Purkinje cell (primary cell): ENCODE data around the gene FBXL16. TPM values are rescaled to one million over a fixed set of nuclear protein-coding genes. Genes with fewer than 3 reads are reported as not detected.

Experiments used
- polyA plus RNA-seq: library from polyadenylated mRNA; unstranded; fragments of >200 nt; fragmentation: Nextera tagmentation; gene quantifications from 2 replicates; pipeline ENCODE4 v1.2.1, GENCODE V29; 2014

FBXL16 gene
- polyA plus RNA-seq = 8.0 and 22.9 TPM in 2 replicates

GRCh38 chr16:705431-706188 is at the start of gene FBXL16:
FBXL16 (minus strand) TSS chr16:705801; CDS start chr16:697405, 8,396 bp downstream.

DNA sequence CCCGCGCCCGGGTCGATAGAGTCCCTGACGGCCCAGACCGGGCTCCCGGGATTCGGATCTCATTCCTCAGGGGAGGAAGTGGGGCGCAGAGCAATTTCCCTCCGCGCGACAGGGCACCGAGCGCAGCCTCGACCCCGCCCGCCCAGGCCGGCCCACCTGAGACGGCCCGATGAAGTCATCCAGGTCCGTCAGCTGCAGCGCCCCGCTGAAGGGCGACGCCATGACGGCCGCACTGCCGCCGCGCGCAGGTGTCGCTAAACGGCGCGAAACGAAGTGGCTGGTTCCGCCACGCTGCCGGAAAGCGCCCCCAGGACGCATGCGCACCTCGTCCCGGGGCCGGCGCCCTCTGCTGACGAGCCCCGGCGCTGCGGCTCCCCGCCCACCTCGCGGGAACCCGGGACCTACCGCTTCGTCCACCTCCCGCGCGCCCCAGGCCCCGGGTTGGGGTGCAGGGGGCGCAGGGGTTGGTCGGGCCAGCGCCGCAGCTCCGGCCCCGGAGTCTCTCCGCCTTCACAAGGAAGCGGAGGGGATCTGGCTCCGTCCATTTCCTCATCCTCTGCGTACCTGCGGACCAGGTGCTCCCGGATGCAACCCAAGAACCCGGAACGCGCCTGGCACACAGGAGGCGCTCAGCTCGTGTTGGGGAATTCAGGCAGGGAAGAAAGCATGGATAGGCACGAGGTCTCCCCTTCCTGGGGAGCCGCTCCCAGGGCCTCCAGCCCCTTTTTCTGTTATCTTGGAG is 35.3 kb upstream of the FBXL16 start, which contains the start of gene CIAO3:
TSS of gene CIAO3 (minus strand) at position 234 of the 742 bp plus-strand sequence. CDS start at position 222, 12 bp downstream.

GRCh38 chr16:726438-727290 is 21.1 kb upstream of the FBXL16 start, which contains the start of the genes CCDC78 and HAGHL:
CCDC78 (minus strand) TSS chr16:726443; CDS start chr16:726367, 76 bp downstream.
HAGHL (plus strand) TSS chr16:727106; CDS start chr16:727510, 404 bp downstream.

GRCh38 chr16:720990-721764 is 15.6 kb upstream of the FBXL16 start, which contains the start of gene ANTKMT:
ANTKMT (plus strand) TSS chr16:721146; CDS start chr16:721275, 129 bp downstream.

DNA sequence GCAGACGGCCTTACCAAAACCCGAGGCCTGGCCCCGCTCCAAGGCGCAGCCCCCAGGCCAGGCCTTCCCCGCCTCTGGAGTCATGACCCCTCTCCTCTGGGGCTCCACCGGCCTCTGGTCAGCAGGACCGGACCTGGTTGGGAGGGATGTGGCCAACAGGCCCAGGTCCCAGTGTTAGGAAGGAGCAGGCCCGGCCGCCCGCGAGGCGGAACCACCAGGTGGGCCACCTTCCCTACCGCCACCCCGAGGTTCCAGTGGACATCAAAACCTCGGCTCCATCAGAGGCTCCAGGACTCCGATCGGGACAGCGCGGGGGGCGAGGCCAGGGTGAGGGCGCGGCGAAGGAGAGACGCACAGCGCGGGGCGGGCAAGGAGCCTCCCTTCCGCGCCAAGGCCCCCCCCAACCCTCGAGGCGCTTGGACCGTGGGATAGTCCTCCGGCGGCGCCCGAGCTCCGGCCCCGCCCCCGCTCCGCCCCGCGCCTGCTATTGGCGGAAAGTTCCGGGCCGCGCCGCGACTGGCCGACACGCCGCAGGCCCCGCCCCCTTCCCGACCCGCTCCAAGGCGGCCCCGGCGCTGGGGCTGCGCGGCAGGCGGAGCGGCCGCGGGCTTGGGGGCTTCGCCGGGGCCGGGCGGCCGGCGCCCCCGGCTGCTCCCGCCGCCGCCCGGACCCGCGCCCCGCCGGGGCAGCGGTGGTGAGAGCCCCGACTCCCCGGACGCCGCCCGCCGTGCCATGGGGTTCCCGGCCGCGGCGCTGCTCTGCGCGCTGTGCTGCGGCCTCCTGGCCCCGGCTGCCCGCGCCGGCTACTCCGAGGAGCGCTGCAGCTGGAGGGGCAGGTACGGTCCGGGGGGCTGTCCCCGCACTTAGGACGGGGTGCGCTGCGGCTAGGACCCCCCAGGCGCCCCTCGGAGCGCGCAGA is 9.2 kb upstream of the FBXL16 start, which contains the start of gene METRN:
TSS of gene METRN (plus strand) at position 561 of the 919 bp plus-strand sequence. CDS start at position 733, 172 bp downstream.

GRCh38 chr16:684071-684794 is 21.4 kb downstream of the FBXL16 start, which contains the start of gene JMJD8:
JMJD8 (minus strand) TSS chr16:684334; CDS start chr16:684319, 15 bp downstream.

DNA sequence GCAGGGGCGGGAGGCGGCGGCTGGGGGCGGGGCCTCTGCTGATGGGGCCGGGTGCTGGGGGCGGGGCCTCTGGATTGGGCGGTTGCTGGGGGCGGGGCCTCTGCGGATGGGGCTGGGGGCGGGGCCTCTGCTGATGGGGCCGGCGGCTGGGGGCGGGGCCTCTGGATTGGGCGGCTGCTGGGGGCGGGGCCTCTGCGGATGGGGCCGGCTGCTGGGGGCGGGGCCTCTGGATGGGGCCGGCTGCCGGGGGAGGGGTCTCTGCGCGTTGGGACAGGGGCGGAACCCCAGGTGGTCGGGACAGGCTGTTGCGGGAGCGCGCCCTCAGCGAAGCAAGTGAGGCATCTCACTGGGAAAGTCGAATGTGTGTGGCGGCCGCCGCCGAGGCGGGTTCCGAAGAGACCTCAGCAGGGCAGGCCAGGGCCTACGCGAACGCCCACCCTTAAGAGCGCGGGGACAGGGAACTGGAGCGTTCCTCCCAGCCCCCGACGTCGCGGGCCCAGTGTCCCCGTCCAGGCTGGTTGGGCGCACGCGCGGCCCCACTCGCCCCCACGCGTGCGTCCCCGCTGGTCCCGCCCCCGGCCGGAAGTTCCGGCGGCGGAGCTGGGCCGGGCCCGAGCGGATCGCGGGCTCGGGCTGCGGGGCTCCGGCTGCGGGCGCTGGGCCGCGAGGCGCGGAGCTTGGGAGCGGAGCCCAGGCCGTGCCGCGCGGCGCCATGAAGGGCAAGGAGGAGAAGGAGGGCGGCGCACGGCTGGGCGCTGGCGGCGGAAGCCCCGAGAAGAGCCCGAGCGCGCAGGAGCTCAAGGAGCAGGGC is 25.6 kb downstream of the FBXL16 start, which contains the start of gene STUB1:
TSS of gene STUB1 (plus strand) at position 597 of the 811 bp plus-strand sequence. CDS start at position 713, 116 bp downstream.

DNA sequence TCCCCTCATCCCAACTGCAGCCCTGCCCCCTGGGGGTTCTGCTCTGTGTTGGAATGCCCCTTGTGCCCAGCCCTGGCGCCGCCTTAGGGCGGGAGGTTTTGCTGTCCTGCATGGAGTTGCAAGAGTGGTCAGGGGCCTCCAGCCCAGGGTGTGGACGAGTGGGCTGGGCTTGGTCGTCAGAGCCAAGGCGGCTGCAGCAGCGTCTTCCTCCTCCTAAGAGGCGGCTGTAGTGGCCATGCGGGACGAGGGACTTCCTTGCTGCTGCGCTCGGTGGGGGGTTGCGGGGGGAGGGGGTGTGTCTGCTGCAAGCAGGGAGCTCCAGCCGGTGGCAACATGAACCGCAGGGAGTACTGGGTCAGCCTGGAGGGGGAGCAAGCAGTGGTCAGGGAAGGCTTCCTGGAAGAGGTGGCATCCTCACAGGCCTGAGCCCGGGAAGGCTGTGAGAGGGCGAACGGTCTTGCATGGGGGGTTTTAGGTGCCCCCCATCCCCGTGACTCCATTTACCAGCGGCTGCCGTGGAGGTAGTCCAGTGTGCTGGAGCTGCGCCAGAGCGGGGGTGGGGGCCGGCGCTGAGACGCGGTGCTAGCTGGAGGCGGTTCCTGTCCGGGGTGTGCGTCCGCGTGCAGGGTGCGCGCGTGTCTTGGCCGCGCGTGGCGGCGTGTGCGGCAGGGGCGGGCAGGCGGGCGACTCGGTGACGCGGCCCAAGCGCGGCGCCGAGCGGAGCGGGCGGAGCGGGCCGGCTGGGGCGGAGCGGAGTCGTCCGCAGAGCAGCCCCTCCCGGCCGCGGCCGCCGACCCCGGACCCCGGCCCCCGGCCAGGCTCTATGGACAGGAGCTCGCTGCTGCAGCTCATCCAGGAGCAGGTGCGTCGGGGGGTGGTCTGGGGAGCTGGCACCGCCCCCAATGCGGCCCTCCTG is 30.4 kb downstream of the FBXL16 start, which contains the start of gene RHBDL1:
TSS of gene RHBDL1 (plus strand) at position 704 of the 916 bp plus-strand sequence. CDS start at position 824, 120 bp downstream.

GRCh38 chr16:667780-668518 is 37.7 kb downstream of the FBXL16 start, which contains the start of gene RHOT2:
RHOT2 (plus strand) TSS chr16:668132; CDS start chr16:668200, 68 bp downstream.

DNA sequence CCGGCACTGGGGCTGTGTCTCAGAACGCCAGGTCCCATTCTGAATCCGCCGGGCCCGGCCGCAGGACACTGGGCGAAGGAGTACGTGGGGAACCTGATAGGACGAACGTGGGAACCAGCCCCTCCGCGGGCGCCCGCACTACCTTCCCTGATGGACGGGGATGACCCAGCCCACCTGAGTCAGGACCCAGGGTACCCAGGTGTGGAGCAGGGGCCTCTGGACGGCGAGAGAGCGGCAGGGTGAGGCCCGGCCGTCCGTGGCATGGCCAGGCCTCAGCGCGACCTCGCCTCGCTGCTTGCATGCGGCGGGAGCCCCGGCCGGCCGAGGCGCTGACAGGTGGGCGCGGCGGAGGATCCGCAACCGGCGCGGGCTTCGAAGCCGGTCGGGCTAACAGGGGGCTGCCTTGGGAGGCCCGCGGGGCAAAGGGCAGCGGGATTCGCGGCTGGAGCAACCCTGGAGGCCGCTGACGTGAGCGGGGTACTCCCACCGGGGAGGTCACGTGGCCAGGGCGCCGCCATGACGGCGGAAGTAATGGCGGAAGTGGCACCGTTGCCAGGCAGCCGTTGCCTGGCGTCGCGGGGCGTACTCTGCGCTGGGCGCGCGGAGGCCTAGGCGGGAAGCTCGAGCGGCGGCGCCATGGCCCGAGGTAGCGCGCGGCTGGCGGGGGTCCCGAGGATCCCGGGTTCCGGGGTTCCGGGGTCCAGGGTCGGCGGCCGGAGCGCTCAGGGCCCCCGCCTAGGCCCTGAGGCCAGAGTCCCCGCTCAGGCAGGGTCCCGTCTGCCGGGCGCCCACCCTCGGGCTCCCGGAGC is 56.6 kb downstream of the FBXL16 start, which contains the start of gene WDR90:
TSS of gene WDR90 (plus strand) at position 585 of the 809 bp plus-strand sequence. CDS start at position 637, 52 bp downstream.

Other genes starting within 250 kb of the FBXL16 start
- gene CAPN15, start 178.1 kb downstream of the FBXL16 start, polyA plus RNA-seq = 0.31 and 0.76 TPM in 2 replicates
- gene PRR35, start 145.4 kb downstream of the FBXL16 start, polyA plus RNA-seq = not detected in 2 replicates
- not detected in 2 replicates for gene NHLRC4, start 138.8 kb downstream of the FBXL16 start, polyA plus RNA-seq
- gene PIGQ, start 135.8 kb downstream of the FBXL16 start, polyA plus RNA-seq = 0.84 and 1.6 TPM in 2 replicates
- 0.60 and 4.0 TPM in 2 replicates for gene RAB40C, start 115.7 kb downstream of the FBXL16 start, polyA plus RNA-seq
- 0.16 and 0.27 TPM in 2 replicates for gene WFIKKN1, start 74.8 kb downstream of the FBXL16 start, polyA plus RNA-seq
- 32.5 and 32.9 TPM in 2 replicates for gene METTL26, start 69.5 kb downstream of the FBXL16 start, polyA plus RNA-seq
- gene MCRIP2, start 64.0 kb downstream of the FBXL16 start, polyA plus RNA-seq = 3.1 and 7.9 TPM in 2 replicates
- 1.5 and 2.0 TPM in 2 replicates for gene WDR90, start 56.4 kb downstream of the FBXL16 start, polyA plus RNA-seq
- gene RHOT2, start 37.7 kb downstream of the FBXL16 start, polyA plus RNA-seq = 7.1 and 8.1 TPM in 2 replicates
- 0.89 and 2.3 TPM in 2 replicates for gene RHBDL1, start 30.1 kb downstream of the FBXL16 start, polyA plus RNA-seq
- 61.7 and 72.9 TPM in 2 replicates for gene STUB1, start 25.4 kb downstream of the FBXL16 start, polyA plus RNA-seq
- gene JMJD8, start 21.5 kb downstream of the FBXL16 start, polyA plus RNA-seq = 7.3 and 7.9 TPM in 2 replicates
- gene WDR24, start 15.4 kb downstream of the FBXL16 start, polyA plus RNA-seq = 0.24 and 0.59 TPM in 2 replicates
- gene METRN, start 9.3 kb upstream of the FBXL16 start, polyA plus RNA-seq = 0.09 and 0.34 TPM in 2 replicates
- gene ANTKMT, start 15.3 kb upstream of the FBXL16 start, polyA plus RNA-seq = 8.9 and 12.8 TPM in 2 replicates
- gene CCDC78, start 20.6 kb upstream of the FBXL16 start, polyA plus RNA-seq = not detected in 2 replicates
- gene HAGHL, start 21.3 kb upstream of the FBXL16 start, polyA plus RNA-seq = 0.38 and 3.0 TPM in 2 replicates
- 1.2 and 3.4 TPM in 2 replicates for gene CIAO3, start 35.2 kb upstream of the FBXL16 start, polyA plus RNA-seq
- not detected in 2 replicates for gene MSLN, start 54.9 kb upstream of the FBXL16 start, polyA plus RNA-seq
- gene RPUSD1, start 82.6 kb upstream of the FBXL16 start, polyA plus RNA-seq = 2.8 and 5.1 TPM in 2 replicates
- 0.39 and 1.4 TPM in 2 replicates for gene CHTF18, start 82.8 kb upstream of the FBXL16 start, polyA plus RNA-seq
- gene GNG13, start 94.9 kb upstream of the FBXL16 start, polyA plus RNA-seq = 2,278 and 2,470 TPM in 2 replicates